Breast epithelium (tissue), 4 donors: ENCODE measurements around the gene SH2B3. TPM values are rescaled to one million over a fixed set of nuclear protein-coding genes. Genes with fewer than 3 reads are reported as not detected.
A peak's percentile ranks its signal among the peaks of the same experiment; 100 is the strongest.

Experiments used
- DNase-seq, 2 donors: peaks; one replicate each; pipeline ENCODE4 v3.0.0-alpha.2; 2019; ENCODE audit warnings: low spot score in 2 of 2
- H3K27ac ChIP-seq, 2 donors: fragments of 200-600 bp; sonication (generic) in 1 of 2; one replicate each; pipeline ENCODE4 v1.5.1; 2016 to 2019; ENCODE audit warnings: mild to moderate bottlenecking in 1 of 2
- H3K27me3 ChIP-seq, 2 donors: fragments of 200-600 bp; sonication (generic) in 1 of 2; one replicate each; pipeline versions ENCODE4 v1.5.1 to v1.6.0; 2017 to 2019; ENCODE audit warnings: control low read depth in 1 of 2, mild to moderate bottlenecking in 1 of 2
- H3K36me3 ChIP-seq: fragments of 200-600 bp; one replicate; pipeline ENCODE4 v1.5.1; 2019
- H3K4me1 ChIP-seq, 2 donors: fragments of 200-600 bp; sonication (generic); one replicate each; pipeline ENCODE4 v1.5.1; 2016 to 2019; ENCODE audit warnings: control low read depth in 1 of 2
- H3K4me3 ChIP-seq, 3 donors: fragments of 200-600 bp; sonication (generic); 1 replicate in 2 of 3; 2 replicates in 1 of 3; pipeline ENCODE4 v1.5.1; 2016 to 2019; ENCODE audit warnings: mild to moderate bottlenecking in 3 of 3, moderate library complexity in 2 of 3
- H3K9me3 ChIP-seq, 2 donors: fragments of 200-600 bp; sonication (generic) in 1 of 2; one replicate each; pipeline ENCODE4 v1.5.1; 2016 to 2019; ENCODE audit warnings: control low read depth in 1 of 2
- CTCF ChIP-seq, 3 donors: fragments of 450-650 bp; IDR thresholded peaks; one replicate each; pipeline ENCODE4 v1.5.1; 2016 to 2017; ENCODE audit warnings: antibody characterized with exemption in 3 of 3, mild to moderate bottlenecking in 3 of 3, moderate library complexity in 3 of 3
- POLR2A ChIP-seq: fragments of 450-650 bp; IDR thresholded peaks from one replicate; pipeline ENCODE4 v1.6.1; 2016; ENCODE audit warnings: antibody characterized with exemption, mild to moderate bottlenecking, moderate library complexity
- POLR2AphosphoS5 ChIP-seq, 3 donors: sonication (generic); formaldehyde crosslinking; IDR thresholded peaks; one replicate each; pipeline ENCODE4 v1.6.1; 2017; ENCODE audit warnings: antibody characterized with exemption in 3 of 3
- intact Hi-C: fragments of 100-400 bp; cut with DNase I; formaldehyde crosslinking; loops from one replicate; pipeline ENCODE4 v1.15.1; 2023; ENCODE audit warnings: low total_unique reads
- total RNA-seq, 3 donors: library from RNA; depleted of rRNA; stranded (reverse); fragments of >200 nt; gene quantifications; one replicate each; pipeline ENCODE4 v1.1.0, GENCODE V29; 2016

SH2B3 gene
- total RNA-seq, 3 donors from 2014 or later, result 13.9 to 27.4 (median 17.4) TPM

DNA sequence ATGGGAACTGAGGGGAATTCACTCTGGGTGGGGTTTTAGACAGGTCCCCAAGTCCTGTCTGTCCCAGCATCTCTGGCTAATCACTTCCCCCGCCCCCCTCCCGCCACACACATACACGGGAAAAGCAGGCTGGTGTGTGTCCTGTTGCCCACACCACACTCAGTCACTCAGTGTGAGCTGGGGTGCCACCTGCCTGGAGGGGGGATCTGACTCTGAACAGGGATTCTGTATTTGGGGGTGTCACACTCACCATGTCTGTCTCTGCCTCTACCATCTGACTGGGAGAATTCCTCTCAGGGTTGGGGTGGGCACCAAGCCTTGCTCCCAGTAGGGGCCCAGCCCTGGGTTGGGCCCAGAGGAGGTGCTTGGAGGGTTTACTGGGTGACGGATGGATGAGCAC, 31.1 kb downstream of the SH2B3 start:
- peak overlapping the region; percentile 11 to 81 for H3K27ac ChIP-seq
- intact Hi-C loops, result no loop called here

DNA sequence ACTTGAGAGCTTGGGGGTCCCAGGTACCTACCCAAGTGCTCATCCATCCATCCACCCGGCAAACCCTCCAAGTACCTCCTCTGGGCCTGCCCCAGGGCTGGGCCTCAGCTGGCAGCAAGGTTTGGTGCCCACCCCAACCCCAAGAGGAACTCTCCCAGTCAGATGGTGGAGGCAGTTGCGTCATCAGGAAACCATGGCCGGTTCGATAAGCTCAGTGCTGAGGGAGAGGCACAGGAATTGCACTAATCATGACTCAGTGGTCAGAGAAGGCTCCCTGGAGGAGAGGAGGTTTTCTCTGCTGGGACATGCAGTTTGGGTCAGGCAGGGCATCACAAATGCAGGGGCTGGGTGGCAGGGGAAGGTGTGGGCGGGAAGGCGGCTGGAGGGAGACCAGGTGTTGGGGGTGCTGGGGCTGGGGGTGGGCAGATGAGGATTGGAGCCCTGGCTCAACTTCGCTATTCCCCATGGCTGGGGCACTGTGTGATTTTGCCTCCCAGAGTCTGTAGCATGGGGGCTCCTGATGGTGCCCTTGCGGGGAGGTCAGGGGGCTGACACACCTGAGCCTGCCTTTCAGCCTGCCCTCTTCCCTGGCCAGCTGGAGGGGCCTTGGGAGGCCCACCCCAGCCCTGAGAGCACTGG, 32.2 kb downstream of the SH2B3 start:
- H3K9me3 ChIP-seq, result no peaks in the 10 kb centered on the region
- intact Hi-C loops, result no loop called here
- TF ChIP-seq POLR2A (no peak), CTCF (IDR thresholded peaks at IDR 0.05) (no peak), POLR2AphosphoS5 (IDR thresholded peaks at IDR 0.05) (no peak)
- DNase-seq, result no peak
- no peaks in the 10 kb centered on the region for H3K4me1 ChIP-seq
- no peaks in the 10 kb centered on the region for H3K27me3 ChIP-seq
- no peaks in the 10 kb centered on the region for H3K36me3 ChIP-seq
- no peak overlapping the region for H3K4me3 ChIP-seq
- H3K27ac ChIP-seq, result peak overlapping the region; percentile 6 to 81

More for the DNA sequence above, 31.1 kb downstream of the SH2B3 start:
- H3K27me3 ChIP-seq, result no peaks in the 10 kb centered on the region
- H3K4me3 ChIP-seq, result no peak overlapping the region
- no peak for TF ChIP-seq POLR2AphosphoS5 (IDR thresholded peaks at IDR 0.05)
- TF ChIP-seq CTCF (IDR thresholded peaks at IDR 0.05), result no peak
- TF ChIP-seq POLR2A, result no peak
- DNase-seq, result no peak
- H3K4me1 ChIP-seq, result no peaks in the 10 kb centered on the region
- H3K36me3 ChIP-seq, result no peaks in the 10 kb centered on the region
- H3K9me3 ChIP-seq, result no peaks in the 10 kb centered on the region

DNA sequence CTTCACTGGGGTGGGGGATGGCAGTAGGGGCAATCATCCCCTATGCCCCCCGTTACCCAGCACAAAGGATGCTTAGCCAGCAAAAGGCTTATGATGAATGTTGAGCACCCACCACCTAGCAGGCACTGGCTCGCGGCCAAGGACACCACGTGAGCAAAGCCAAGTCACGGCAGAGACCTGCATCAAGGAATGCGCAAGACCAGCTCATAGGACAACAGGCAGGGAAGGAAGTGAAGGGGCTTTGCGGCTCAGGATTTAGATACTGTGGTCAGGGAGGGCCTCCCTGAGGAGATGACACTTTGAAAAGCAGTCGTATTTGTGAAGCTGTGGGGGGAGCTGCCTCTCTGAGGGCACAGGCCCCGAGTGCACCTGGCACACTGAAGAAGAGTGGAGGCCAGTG, 32.8 kb downstream of the SH2B3 start:
- Histone ChIP-seq H3K27ac (peak overlapping the region; percentile 6 to 81), H3K4me3 (no peak overlapping the region), H3K27me3 (no peaks in the 10 kb centered on the region), H3K9me3 (no peaks in the 10 kb centered on the region), H3K4me1 (no peaks in the 10 kb centered on the region), H3K36me3 (no peaks in the 10 kb centered on the region)
- TF ChIP-seq POLR2A, result no peak
- no peak for TF ChIP-seq CTCF (IDR thresholded peaks at IDR 0.05)
- TF ChIP-seq POLR2AphosphoS5 (IDR thresholded peaks at IDR 0.05), result peak in 1 of 3 donors; percentile 17
- DNase-seq, result no peak
- intact Hi-C loops, result no loop called here

DNA sequence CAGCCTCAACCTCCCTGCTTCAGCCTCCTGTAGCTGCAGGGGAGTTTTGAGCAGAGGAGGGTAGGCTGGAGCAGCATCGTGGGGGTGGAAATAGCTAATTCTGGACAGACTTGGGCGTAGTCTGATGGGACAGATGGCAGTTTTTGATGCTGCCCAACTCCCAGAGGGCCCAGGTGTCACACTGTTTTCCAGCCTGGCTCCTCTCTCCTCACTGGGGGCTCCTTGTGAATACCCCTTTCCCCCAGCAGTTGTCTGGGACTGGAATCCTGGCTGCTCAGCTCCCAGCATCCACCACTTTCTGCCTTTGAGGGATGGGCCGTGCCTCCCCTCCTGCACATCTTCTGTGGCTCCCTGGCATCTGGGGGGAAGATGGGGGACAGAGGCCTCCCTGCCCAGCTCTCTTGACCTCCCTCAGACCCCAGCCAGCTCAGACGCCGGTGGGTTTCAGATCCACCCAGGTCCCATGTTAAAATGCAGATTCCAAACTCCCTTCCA, 34.0 kb downstream of the SH2B3 start:
- intact Hi-C loops, result loop anchor here (5.0 kb wide), 1 partner anchor 42 kb away; no protein-coding TSS in a partner anchor
- Histone ChIP-seq H3K9me3 (no peaks in the 10 kb centered on the region), H3K27ac (peak overlapping the region in 1 of 2 donors; percentile 59), H3K4me3 (no peak overlapping the region), H3K27me3 (no peaks in the 10 kb centered on the region), H3K36me3 (no peaks in the 10 kb centered on the region), H3K4me1 (no peaks in the 10 kb centered on the region)
- no peak for DNase-seq
- TF ChIP-seq POLR2AphosphoS5 (IDR thresholded peaks at IDR 0.05), result no peak
- TF ChIP-seq POLR2A, result no peak
- TF ChIP-seq CTCF (IDR thresholded peaks at IDR 0.05), result no peak

GRCh38 chr12:111440152-111440551, 34.4 kb downstream of the SH2B3 start:
- Histone ChIP-seq H3K27me3 (no peaks in the 10 kb centered on the region), H3K36me3 (no peaks in the 10 kb centered on the region), H3K9me3 (no peaks in the 10 kb centered on the region), H3K4me1 (peaks cover 0 to under 1% of the 10 kb centered on the region in 2 donors), H3K4me3 (no peak overlapping the region), H3K27ac (peak overlapping the region in 1 of 2 donors; percentile 59)
- DNase-seq, result no peak
- intact Hi-C loops, result loop anchor here (5.0 kb wide), 1 partner anchor 43 kb away; no protein-coding TSS in a partner anchor
- TF ChIP-seq CTCF (IDR thresholded peaks at IDR 0.05), result no peak
- TF ChIP-seq POLR2AphosphoS5 (IDR thresholded peaks at IDR 0.05), result no peak
- no peak for TF ChIP-seq POLR2A
